Measurements from ENCODE around the gene LEPR.
"Not testable (repeated sequence)": the region's sequence is repeated elsewhere in the genome, so short reads cannot be mapped to it uniquely, and the experiment has no call there.

GRCh38 chr1:65384426-65384825, 36.0 kb upstream of the LEPR start:
- not testable (repeated sequence) for TF ChIP-seq CTCF, POLR2A (IDR thresholded peaks at IDR 0.05)

Measured in esophagus squamous epithelium (tissue), 4 donors.